ENCODE data around the gene NCF4.
A peak's percentile ranks its signal among the peaks of the same experiment; 100 is the strongest.

The NCF4 gene

GRCh38 chr22:36850056-36850455, 10.8 kb upstream of the NCF4 start:
- no peaks in the 10 kb centered on the region for H3K9me3 Mint-ChIP-seq
- H3K27ac Mint-ChIP-seq, result no peak overlapping the region
- DNase-seq, result no peak
- peaks cover 47 to 60% of the 10 kb centered on the region in 2 donors for H3K27me3 Mint-ChIP-seq
- peaks cover 4 to 7% of the 10 kb centered on the region in 2 donors for H3K4me1 Mint-ChIP-seq (ENCODE audit: low read depth in 2 of 2)
- no peak for ATAC-seq (replicated peaks)
- peaks cover 3% of the 10 kb centered on the region for H3K36me3 Mint-ChIP-seq (ENCODE audit: insufficient read depth)
- no peak overlapping the region for H3K4me3 Mint-ChIP-seq

DNA sequence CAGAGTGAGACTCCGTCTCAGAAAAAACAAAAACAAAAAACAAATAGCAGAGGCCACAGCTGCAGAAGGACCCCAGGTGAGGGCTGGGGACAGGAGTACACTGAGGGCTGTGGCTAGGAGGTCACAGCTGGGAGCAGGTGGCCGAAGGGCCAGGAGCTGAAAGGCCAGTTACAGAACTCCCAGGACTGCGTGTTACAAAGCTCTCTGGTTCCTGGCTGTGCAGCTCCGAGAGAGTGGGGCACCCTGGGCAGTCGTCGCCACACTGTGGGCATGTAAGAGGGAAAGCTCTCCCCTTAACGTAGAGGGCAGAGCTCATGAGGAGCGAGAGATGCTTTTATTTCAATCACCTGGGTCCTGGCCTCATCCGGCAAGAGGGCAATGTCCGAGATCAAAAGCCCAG, 10.1 kb upstream of the NCF4 start:
- H3K4me3 Mint-ChIP-seq, result no peak overlapping the region
- peaks cover 42 to 53% of the 10 kb centered on the region in 2 donors for H3K27me3 Mint-ChIP-seq
- H3K36me3 Mint-ChIP-seq (ENCODE audit: insufficient read depth), result peaks cover 3% of the 10 kb centered on the region
- no peaks in the 10 kb centered on the region for H3K9me3 Mint-ChIP-seq
- peaks cover 4 to 7% of the 10 kb centered on the region in 2 donors for H3K4me1 Mint-ChIP-seq (ENCODE audit: low read depth in 2 of 2)
- no peak for DNase-seq
- H3K27ac Mint-ChIP-seq, result no peak overlapping the region
- ATAC-seq (replicated peaks), result no peak

DNA sequence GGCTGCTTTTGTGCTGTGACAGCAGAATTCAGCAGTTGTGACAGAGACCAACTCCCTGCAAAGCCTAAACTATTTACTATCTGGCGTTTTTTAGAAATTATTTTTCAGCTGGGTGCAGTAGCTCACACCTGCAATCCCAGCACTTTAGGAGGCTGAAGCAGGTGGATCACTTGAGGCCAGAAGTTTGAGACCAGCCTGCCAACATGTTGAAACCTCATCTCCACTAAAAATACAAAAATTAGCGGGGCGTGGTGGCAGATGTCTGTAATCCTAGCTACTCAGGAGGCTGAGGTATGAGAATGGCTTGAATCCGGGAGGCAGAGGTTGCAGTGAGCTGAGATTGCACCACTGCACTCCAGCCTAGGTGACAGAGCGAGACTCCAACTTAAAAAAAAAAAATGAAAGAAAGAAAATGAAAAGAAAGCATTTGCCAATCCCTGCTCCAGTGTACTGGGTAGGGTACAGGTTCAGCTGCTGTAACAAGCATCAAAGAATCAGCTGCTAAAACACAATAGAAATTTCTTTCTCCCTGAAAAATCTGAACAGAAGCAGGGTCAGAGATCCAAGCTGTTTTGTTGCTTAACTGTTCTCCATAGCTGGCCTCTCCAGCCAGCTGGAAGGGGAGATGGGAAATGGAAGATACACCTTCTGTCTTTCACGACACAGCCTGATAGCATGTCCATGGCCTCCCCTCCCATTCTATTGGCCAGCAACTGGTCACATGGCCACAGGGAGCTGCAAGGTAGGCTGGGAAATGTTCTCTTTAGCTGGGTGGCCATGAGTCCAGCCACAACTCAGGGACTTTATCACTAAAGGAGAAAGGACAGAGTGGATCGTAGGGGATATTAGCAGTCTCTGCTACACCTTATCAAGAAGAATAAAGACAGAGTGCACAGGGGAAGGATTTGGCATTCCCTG, 8.5 kb upstream of the NCF4 start:
- H3K36me3 Mint-ChIP-seq (ENCODE audit: insufficient read depth), result peaks cover 3% of the 10 kb centered on the region
- DNase-seq (no peak), ATAC-seq (replicated peaks) (no peak)
- peak overlapping the region in 1 of 2 donors; percentile 86 for H3K27ac Mint-ChIP-seq
- peaks cover 38 to 46% of the 10 kb centered on the region in 2 donors for H3K27me3 Mint-ChIP-seq
- no peaks in the 10 kb centered on the region for H3K9me3 Mint-ChIP-seq
- peaks cover 10 to 13% of the 10 kb centered on the region in 2 donors for H3K4me1 Mint-ChIP-seq (ENCODE audit: low read depth in 2 of 2)
- H3K4me3 Mint-ChIP-seq, result peak overlapping the region in 1 of 2 donors; percentile 65

DNA sequence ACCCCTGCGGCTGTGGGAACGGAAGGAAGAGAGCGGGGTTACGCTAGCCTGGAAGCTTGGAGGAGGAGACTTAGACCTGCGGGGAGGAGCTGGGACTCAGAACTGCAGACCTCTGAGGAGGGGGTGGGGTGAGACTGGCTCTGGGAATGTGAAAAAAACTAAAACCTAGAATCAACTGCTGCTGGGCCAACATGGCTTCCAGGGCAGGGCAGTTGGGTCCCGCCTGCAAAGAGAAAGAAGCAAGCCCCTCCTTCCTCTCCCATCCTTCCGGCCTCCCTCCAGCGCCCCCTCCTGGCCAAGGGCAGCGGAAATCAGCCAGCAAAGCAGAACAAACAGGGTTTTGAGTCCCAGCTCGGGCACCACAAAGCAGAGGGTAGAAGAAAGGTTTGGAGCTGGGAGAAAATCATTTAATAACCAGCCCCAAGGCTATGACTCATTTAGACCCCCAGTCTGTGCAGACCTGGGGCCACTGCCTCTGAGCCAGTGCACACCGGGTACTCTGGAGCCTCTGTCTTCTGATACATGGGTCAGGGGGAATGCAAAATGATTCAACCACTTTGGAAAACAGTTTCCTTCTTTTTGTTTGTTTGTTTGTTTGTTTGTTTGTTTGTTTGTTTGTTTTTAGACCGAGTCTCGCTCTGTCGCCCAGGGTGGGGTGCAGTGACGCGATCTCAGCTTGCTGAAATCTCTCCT, 7.3 kb upstream of the NCF4 start:
- H3K36me3 Mint-ChIP-seq (ENCODE audit: insufficient read depth), result peaks cover 3% of the 10 kb centered on the region
- peaks cover 10 to 13% of the 10 kb centered on the region in 2 donors for H3K4me1 Mint-ChIP-seq (ENCODE audit: low read depth in 2 of 2)
- no peaks in the 10 kb centered on the region for H3K9me3 Mint-ChIP-seq
- H3K4me3 Mint-ChIP-seq, result peak overlapping the region; percentile 43 to 65
- H3K27me3 Mint-ChIP-seq, result peaks cover 28 to 34% of the 10 kb centered on the region in 2 donors
- ATAC-seq (replicated peaks) (peak; percentile 82), DNase-seq (peak; percentile 83 to 85 (median 84))
- peak overlapping the region in 1 of 2 donors; percentile 86 for H3K27ac Mint-ChIP-seq

- H3K4me1 Mint-ChIP-seq (ENCODE audit: low read depth in 2 of 2), result peaks cover 19% of the 10 kb centered on the region in 2 donors
Observed at GRCh38 chr22:36855478-36855877, 5.3 kb upstream of the NCF4 start.

GRCh38 chr22:36856121-36856791, 4.5 kb upstream of the NCF4 start:
- peak; percentile 76 for ATAC-seq (replicated peaks)
- Mint-ChIP-seq H3K4me1 (ENCODE audit: low read depth in 2 of 2) (peaks cover 23% of the 10 kb centered on the region in 2 donors), H3K9me3 (no peaks in the 10 kb centered on the region), H3K4me3 (peak overlapping the region; percentile 2 to 28), H3K27ac (no peak overlapping the region), H3K36me3 (ENCODE audit: insufficient read depth) (peaks cover 3% of the 10 kb centered on the region), H3K27me3 (peaks cover 7 to 9% of the 10 kb centered on the region in 2 donors)
- DNase-seq, result peak; percentile 94 to 95 (median 94)

More at GRCh38 chr22:36855478-36855877, 5.3 kb upstream of the NCF4 start:
- H3K27ac Mint-ChIP-seq, result no peak overlapping the region
- peaks cover 3% of the 10 kb centered on the region for H3K36me3 Mint-ChIP-seq (ENCODE audit: insufficient read depth)
- no peaks in the 10 kb centered on the region for H3K9me3 Mint-ChIP-seq
- ATAC-seq (replicated peaks) (no peak), DNase-seq (no peak)
- H3K27me3 Mint-ChIP-seq, result peaks cover 11 to 15% of the 10 kb centered on the region in 2 donors
- H3K4me3 Mint-ChIP-seq, result no peak overlapping the region

DNA sequence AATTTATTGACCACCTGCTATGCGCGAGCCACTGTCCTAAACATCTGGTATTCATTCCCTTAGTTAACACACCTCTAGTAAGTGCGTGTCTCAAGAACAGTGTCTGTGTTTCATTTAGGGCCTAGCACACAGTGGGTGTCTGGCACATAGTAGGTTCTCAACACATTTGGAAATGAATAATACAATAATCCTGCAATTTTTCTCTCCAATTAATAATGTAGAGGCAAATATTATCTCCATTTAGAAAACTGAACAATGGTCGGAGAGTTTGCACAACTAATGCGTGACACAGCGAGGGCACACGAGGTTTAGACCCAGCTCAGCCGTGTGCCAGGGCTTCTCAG, 4.0 kb upstream of the NCF4 start:
- Mint-ChIP-seq H3K4me1 (ENCODE audit: low read depth in 2 of 2) (peaks cover 23% of the 10 kb centered on the region in 2 donors), H3K4me3 (peak overlapping the region in 1 of 2 donors; percentile 28), H3K27me3 (peaks cover 5 to 9% of the 10 kb centered on the region in 2 donors), H3K36me3 (ENCODE audit: insufficient read depth) (peaks cover 3% of the 10 kb centered on the region), H3K27ac (no peak overlapping the region), H3K9me3 (no peaks in the 10 kb centered on the region)
- DNase-seq (no peak), ATAC-seq (replicated peaks) (no peak)

GRCh38 chr22:36858156-36858555, 2.6 kb upstream of the NCF4 start:
- Mint-ChIP-seq H3K27ac (no peak overlapping the region), H3K27me3 (peaks cover 5 to 9% of the 10 kb centered on the region in 2 donors), H3K36me3 (ENCODE audit: insufficient read depth) (no peaks in the 10 kb centered on the region), H3K4me3 (no peak overlapping the region), H3K9me3 (no peaks in the 10 kb centered on the region), H3K4me1 (ENCODE audit: low read depth in 2 of 2) (peaks cover 21% of the 10 kb centered on the region in 2 donors)
- ATAC-seq (replicated peaks) (no peak), DNase-seq (no peak)

GRCh38 chr22:36858966-36859365, 1.8 kb upstream of the NCF4 start:
- H3K36me3 Mint-ChIP-seq (ENCODE audit: insufficient read depth), result no peaks in the 10 kb centered on the region
- no peak for DNase-seq
- H3K4me3 Mint-ChIP-seq, result no peak overlapping the region
- peaks cover 5 to 9% of the 10 kb centered on the region in 2 donors for H3K27me3 Mint-ChIP-seq
- no peak for ATAC-seq (replicated peaks)
- H3K4me1 Mint-ChIP-seq (ENCODE audit: low read depth in 2 of 2), result peaks cover 16 to 19% of the 10 kb centered on the region in 2 donors
- H3K9me3 Mint-ChIP-seq, result no peaks in the 10 kb centered on the region
- H3K27ac Mint-ChIP-seq, result no peak overlapping the region

- H3K27ac Mint-ChIP-seq, result peak overlapping the region; percentile 70 to 92
- H3K4me3 Mint-ChIP-seq, result peak overlapping the region; percentile 10 to 68
- DNase-seq (no peak), ATAC-seq (replicated peaks) (no peak)
- peaks cover 8 to 9% of the 10 kb centered on the region in 2 donors for H3K27me3 Mint-ChIP-seq
- no peaks in the 10 kb centered on the region for H3K36me3 Mint-ChIP-seq (ENCODE audit: insufficient read depth)
- no peaks in the 10 kb centered on the region for H3K9me3 Mint-ChIP-seq
- peaks cover 16 to 19% of the 10 kb centered on the region in 2 donors for H3K4me1 Mint-ChIP-seq (ENCODE audit: low read depth in 2 of 2)
Observed at GRCh38 chr22:36860017-36860416, 789 bp upstream of the NCF4 start.

DNA sequence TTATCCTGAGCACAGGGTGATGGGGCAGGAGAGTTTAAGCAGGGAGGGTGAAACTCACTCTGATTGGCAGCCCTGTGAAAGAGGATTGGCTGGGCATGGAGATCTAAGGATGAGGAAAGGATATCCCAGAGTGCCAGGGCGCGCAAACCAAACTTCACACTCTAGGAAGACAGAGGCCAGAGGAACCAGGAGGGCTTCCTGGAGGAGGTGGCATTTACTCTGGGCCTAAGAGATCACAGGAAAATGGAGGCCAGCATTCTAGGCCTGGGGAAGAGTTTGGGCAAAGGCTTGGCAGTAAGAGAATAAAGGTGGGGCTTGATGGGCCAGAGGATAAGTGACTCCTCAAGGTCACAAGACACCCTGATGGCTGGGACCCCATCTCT, 377 bp upstream of the NCF4 start:
- peak overlapping the region; percentile 70 to 92 for H3K27ac Mint-ChIP-seq
- no peaks in the 10 kb centered on the region for H3K36me3 Mint-ChIP-seq (ENCODE audit: insufficient read depth)
- H3K9me3 Mint-ChIP-seq, result no peaks in the 10 kb centered on the region
- DNase-seq (no peak), ATAC-seq (replicated peaks) (no peak)
- peak overlapping the region; percentile 40 to 68 for H3K4me3 Mint-ChIP-seq
- peaks cover 9 to 13% of the 10 kb centered on the region in 2 donors for H3K27me3 Mint-ChIP-seq
- H3K4me1 Mint-ChIP-seq (ENCODE audit: low read depth in 2 of 2), result peaks cover 16 to 19% of the 10 kb centered on the region in 2 donors

GRCh38 chr22:36862251-36863242, 1.7 kb downstream of the NCF4 start:
- Mint-ChIP-seq H3K36me3 (ENCODE audit: insufficient read depth) (peaks cover 2% of the 10 kb centered on the region), H3K9me3 (no peaks in the 10 kb centered on the region), H3K4me1 (ENCODE audit: low read depth in 2 of 2) (peaks cover 10 to 13% of the 10 kb centered on the region in 2 donors), H3K4me3 (peak overlapping the region in 1 of 2 donors; percentile 68), H3K27ac (peak overlapping the region in 1 of 2 donors; percentile 92), H3K27me3 (peaks cover 0 to 20% of the 10 kb centered on the region in 2 donors)
- ATAC-seq (replicated peaks), result no peak
- no peak for DNase-seq
